T47D (cell line): Measurements from ENCODE around the gene DTNB.

Source experiments
- DNase-seq, 2 experiments: peaks; one replicate each; pipeline versions ENCODE4 v3.0.0 to v3.0.0-alpha.2; 2011 to 2012; ENCODE audit warnings: low read depth in 1 of 2, low spot score in 1 of 2
- JUND ChIP-seq: IDR thresholded peaks from 2 replicates; pipeline ENCODE4 v1.6.1; 2012; ENCODE audit warnings: low read depth
- in situ Hi-C: cut with HindIII; loops from 2 replicates; pipeline ENCODE4 v1.10.0; 2016; ENCODE audit warnings: low sequenced_read_pairs, low pct_unique_long_range_greater_than_20kb

Gene DTNB

GRCh38 chr2:25589676-25590205 is 83.6 kb downstream of the DTNB start:
- in situ Hi-C loops = no loop called here
- no peak for DNase-seq
- no peak for TF ChIP-seq JUND

GRCh38 chr2:25588576-25588975 is 84.8 kb downstream of the DTNB start:
- no peak for DNase-seq
- TF ChIP-seq JUND = no peak
- in situ Hi-C loops = no loop called here

- TF ChIP-seq JUND = no peak
- in situ Hi-C loops = no loop called here
Measured at GRCh38 chr2:25587361-25587760, 86.0 kb downstream of the DTNB start.

GRCh38 chr2:25586726-25587144 is 86.6 kb downstream of the DTNB start:
- no peak for TF ChIP-seq JUND
- in situ Hi-C loops = no loop called here
- DNase-seq = no peak

More at GRCh38 chr2:25587361-25587760, 86.0 kb downstream of the DTNB start:
- DNase-seq = no peak

GRCh38 chr2:25585189-25585588 is 88.2 kb downstream of the DTNB start:
- no peak for TF ChIP-seq JUND
- in situ Hi-C loops = no loop called here
- DNase-seq = no peak

GRCh38 chr2:25582077-25582830 is 91.1 kb downstream of the DTNB start:
- no peak for TF ChIP-seq JUND
- DNase-seq = no peak
- in situ Hi-C loops = no loop called here

- TF ChIP-seq JUND = no peak
- DNase-seq = no peak
- in situ Hi-C loops = no loop called here
Measured at GRCh38 chr2:25576596-25576995, 96.8 kb downstream of the DTNB start.

GRCh38 chr2:25572638-25573037 is 100.7 kb downstream of the DTNB start:
- no peak for DNase-seq
- in situ Hi-C loops = no loop called here

GRCh38 chr2:25570161-25570845 is 103.1 kb downstream of the DTNB start:
- no peak for TF ChIP-seq JUND
- DNase-seq = no peak
- in situ Hi-C loops = no loop called here

More at GRCh38 chr2:25572638-25573037, 100.7 kb downstream of the DTNB start:
- TF ChIP-seq JUND = no peak

- in situ Hi-C loops = no loop called here
- no peak for TF ChIP-seq JUND
- peak in 1 of 2 experiments; percentile 40 for DNase-seq
Measured at GRCh38 chr2:25567406-25567805, 106.0 kb downstream of the DTNB start.

- no peak for DNase-seq
- no peak for TF ChIP-seq JUND
- in situ Hi-C loops = no loop called here
Measured at GRCh38 chr2:25566694-25567093, 106.7 kb downstream of the DTNB start.

- in situ Hi-C loops = no loop called here
Measured at GRCh38 chr2:25566094-25566493, 107.3 kb downstream of the DTNB start.

More at GRCh38 chr2:25566094-25566493, 107.3 kb downstream of the DTNB start:
- no peak for TF ChIP-seq JUND
- DNase-seq = no peak
